GM18951 (cell line): ENCODE data around the gene METRN.

Experiments used
- POLR2A ChIP-seq: IDR thresholded peaks from 4 replicates; pipeline ENCODE4 v1.6.1; 2011; ENCODE audit warnings: mild to moderate bottlenecking; ENCODE audit not compliant: insufficient read length, insufficient read depth; ENCODE audit errors: extremely low read depth
- in situ Hi-C: fragments of 300-500 bp; cut with MboI; formaldehyde crosslinking; loops from one replicate; pipeline ENCODE4 v1.12.0; 2022; ENCODE audit warnings: low sequenced_read_pairs, mixed read lengths, inconsistent platforms; ENCODE audit not compliant: unreplicated experiment

The METRN gene

GRCh38 chr16:674214-674881 is 40.6 kb upstream of the METRN start:
- in situ Hi-C loops, result no loop called here
- TF ChIP-seq POLR2A, result no peak

DNA sequence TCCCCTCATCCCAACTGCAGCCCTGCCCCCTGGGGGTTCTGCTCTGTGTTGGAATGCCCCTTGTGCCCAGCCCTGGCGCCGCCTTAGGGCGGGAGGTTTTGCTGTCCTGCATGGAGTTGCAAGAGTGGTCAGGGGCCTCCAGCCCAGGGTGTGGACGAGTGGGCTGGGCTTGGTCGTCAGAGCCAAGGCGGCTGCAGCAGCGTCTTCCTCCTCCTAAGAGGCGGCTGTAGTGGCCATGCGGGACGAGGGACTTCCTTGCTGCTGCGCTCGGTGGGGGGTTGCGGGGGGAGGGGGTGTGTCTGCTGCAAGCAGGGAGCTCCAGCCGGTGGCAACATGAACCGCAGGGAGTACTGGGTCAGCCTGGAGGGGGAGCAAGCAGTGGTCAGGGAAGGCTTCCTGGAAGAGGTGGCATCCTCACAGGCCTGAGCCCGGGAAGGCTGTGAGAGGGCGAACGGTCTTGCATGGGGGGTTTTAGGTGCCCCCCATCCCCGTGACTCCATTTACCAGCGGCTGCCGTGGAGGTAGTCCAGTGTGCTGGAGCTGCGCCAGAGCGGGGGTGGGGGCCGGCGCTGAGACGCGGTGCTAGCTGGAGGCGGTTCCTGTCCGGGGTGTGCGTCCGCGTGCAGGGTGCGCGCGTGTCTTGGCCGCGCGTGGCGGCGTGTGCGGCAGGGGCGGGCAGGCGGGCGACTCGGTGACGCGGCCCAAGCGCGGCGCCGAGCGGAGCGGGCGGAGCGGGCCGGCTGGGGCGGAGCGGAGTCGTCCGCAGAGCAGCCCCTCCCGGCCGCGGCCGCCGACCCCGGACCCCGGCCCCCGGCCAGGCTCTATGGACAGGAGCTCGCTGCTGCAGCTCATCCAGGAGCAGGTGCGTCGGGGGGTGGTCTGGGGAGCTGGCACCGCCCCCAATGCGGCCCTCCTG is 39.7 kb upstream of the METRN start, which contains the start of gene RHBDL1:
RHBDL1 (plus strand) TSS at position 704 of the 916 bp plus-strand sequence; CDS start at position 824, 120 bp downstream.
- no peak for TF ChIP-seq POLR2A
- in situ Hi-C loops, result no loop called here

GRCh38 chr16:675884-676564 is 38.9 kb upstream of the METRN start:
- no peak for TF ChIP-seq POLR2A
- in situ Hi-C loops, result no loop called here

DNA sequence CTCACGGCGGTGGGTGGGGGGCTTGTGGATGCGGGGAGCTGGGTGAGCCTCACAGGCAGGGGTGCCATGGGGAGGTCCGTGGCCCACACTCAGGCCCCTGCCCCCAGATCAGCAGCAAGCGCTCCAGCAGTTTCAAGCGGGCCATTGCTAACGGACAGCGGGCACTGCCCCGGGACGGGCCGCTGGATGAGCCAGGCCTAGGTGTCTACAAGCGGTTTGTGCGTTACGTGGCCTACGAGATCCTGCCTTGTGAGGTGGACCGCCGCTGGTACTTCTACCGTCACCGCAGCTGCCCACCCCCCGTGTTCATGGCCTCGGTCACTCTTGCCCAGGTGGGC is 38.4 kb upstream of the METRN start:
- no peak for TF ChIP-seq POLR2A

DNA sequence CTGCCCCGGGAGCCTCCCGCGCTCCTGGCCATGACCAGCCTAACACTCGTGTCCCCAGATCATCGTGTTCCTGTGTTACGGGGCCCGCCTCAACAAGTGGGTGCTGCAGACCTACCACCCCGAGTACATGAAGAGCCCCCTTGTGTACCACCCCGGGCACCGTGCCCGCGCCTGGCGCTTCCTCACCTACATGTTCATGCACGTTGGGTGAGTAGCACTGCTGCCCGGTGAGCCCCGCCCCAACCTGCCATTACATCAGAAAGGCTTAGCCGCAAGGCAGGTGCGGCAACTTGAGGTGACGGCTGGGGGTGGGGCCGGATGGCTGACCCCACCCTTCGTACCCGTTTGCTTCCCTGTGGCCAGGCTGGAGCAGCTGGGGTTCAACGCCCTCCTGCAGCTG is 38.0 kb upstream of the METRN start:
- in situ Hi-C loops, result no loop called here

More for the DNA sequence above, 38.4 kb upstream of the METRN start:
- in situ Hi-C loops, result no loop called here

GRCh38 chr16:677316-678190 is 37.4 kb upstream of the METRN start:
- no peak for TF ChIP-seq POLR2A

More for the DNA sequence above, 38.0 kb upstream of the METRN start:
- no peak for TF ChIP-seq POLR2A

DNA sequence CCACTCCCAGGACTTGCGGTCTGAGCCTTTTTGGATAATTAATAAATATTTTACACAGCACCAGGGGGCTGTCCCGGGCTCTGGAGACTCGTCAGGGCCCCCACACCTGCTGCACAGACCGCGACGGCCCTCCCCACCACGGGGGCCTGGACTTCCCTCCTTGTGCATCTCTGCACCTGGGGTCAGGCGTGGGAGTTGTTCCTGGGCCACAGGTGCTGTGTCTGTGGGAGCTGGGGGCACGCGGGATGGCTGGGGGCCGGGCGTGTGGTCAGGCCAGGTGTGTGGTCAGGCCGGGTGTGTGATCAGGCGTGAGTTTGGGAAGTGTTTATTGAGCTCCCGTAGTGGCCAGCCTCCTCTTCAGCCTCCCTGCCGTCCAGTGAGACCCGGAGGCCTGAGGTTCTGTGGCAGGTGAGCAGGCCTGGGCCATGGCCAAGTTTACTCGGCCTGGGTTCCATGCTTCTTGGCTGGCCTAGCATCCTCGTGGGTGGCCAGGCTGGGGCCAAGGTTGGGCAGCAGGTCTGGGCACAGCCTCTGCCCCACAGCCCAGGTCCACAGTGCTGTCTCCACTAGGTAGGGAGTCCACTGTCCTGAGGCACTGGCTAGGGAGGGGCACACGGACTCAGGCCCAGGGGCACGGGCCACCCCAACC is 36.6 kb upstream of the METRN start:
- TF ChIP-seq POLR2A, result no peak
- in situ Hi-C loops, result no loop called here

More at GRCh38 chr16:677316-678190, 37.4 kb upstream of the METRN start:
- in situ Hi-C loops, result no loop called here

- in situ Hi-C loops, result no loop called here
- no peak for TF ChIP-seq POLR2A
Observed at GRCh38 chr16:678858-679813, 35.8 kb upstream of the METRN start.

GRCh38 chr16:679814-680624 is 34.9 kb upstream of the METRN start, which contains the start of gene STUB1:
Gene STUB1 (plus strand): TSS chr16:680410. CDS start chr16:680526, 116 bp downstream.
- peak; percentile 94 for TF ChIP-seq POLR2A
- in situ Hi-C loops, result no loop called here

DNA sequence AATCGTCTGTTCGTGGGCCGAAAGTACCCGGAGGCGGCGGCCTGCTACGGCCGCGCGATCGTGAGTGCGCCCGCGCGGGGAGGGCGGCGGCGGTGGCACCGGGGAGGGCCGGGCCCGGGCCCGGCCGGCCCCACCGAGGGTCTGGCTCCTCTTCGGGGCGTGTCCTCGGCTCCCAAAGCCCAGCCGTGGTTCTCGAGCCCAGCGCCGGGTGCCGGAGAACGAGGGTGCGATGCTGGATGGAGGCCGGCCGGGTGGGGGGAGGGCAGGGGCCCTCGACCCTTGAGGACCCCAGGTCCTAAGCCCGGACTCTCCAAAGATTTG is 34.3 kb upstream of the METRN start:
- in situ Hi-C loops, result no loop called here
- TF ChIP-seq POLR2A, result no peak
